Astrocyte (in vitro differentiated cells and primary cell): ENCODE measurements around the gene FFAR2. TPM values are rescaled to one million over a fixed set of nuclear protein-coding genes. Genes with fewer than 3 reads are reported as not detected.

ENCODE experiments used
- DNase-seq: peaks from one replicate; pipeline ENCODE4 v3.0.0-alpha.2; 2010; ENCODE audit warnings: low read depth
- FAIRE-seq: peaks from 2 replicates; lab custom pipeline; 2011; peaks lifted over from hg19 to GRCh38; lab: Jason Lieb, UNC
- H2AFZ ChIP-seq: 2 replicates; pipeline ENCODE4 v1.6.0; 2012; ENCODE audit warnings: low read depth, low read length, inconsistent platforms
- H3K27ac ChIP-seq: 2 replicates; pipeline ENCODE4 v1.5.1; 2011; ENCODE audit warnings: low read depth, low read length, inconsistent platforms
- H3K27me3 ChIP-seq: 2 replicates; pipeline ENCODE4 v1.6.0; 2011; ENCODE audit warnings: low read length, inconsistent platforms; ENCODE audit not compliant: insufficient read depth
- H3K36me3 ChIP-seq: 2 replicates; pipeline ENCODE4 v1.5.1; 2011; ENCODE audit warnings: low read length, inconsistent platforms; ENCODE audit not compliant: insufficient read depth
- H3K4me1 ChIP-seq: 2 replicates; pipeline ENCODE4 v1.5.1; 2011; ENCODE audit warnings: low read length, inconsistent platforms; ENCODE audit not compliant: insufficient read depth
- H3K4me2 ChIP-seq: 2 replicates; pipeline ENCODE4 v1.6.0; 2012; ENCODE audit warnings: low read length, inconsistent platforms
- H3K4me3 ChIP-seq: 2 replicates; pipeline ENCODE4 v1.5.1; 2011; ENCODE audit warnings: low read depth, mild to moderate bottlenecking, low read length, inconsistent platforms; ENCODE audit not compliant: insufficient read depth
- H3K79me2 ChIP-seq: 2 replicates; pipeline ENCODE4 v1.6.0; 2012; ENCODE audit warnings: mild to moderate bottlenecking, low read length, inconsistent platforms; ENCODE audit not compliant: insufficient read depth
- H3K9ac ChIP-seq: 2 replicates; pipeline ENCODE4 v1.6.0; 2012; ENCODE audit warnings: mild to moderate bottlenecking, low read length, inconsistent platforms
- H3K9me3 ChIP-seq: 2 replicates; pipeline ENCODE4 v1.5.1; 2012; ENCODE audit warnings: low read depth, mild to moderate bottlenecking, low read length, inconsistent platforms; ENCODE audit not compliant: insufficient read depth
- H4K20me1 ChIP-seq: 2 replicates; pipeline ENCODE4 v1.6.0; 2012; ENCODE audit warnings: low read length, inconsistent platforms; ENCODE audit not compliant: insufficient read depth
- H3K27ac Mint-ChIP-seq: one replicate; pipeline ENCODE4 v1.8.0; 2021; ENCODE audit warnings: mild to moderate bottlenecking, mixed read lengths; ENCODE audit not compliant: unreplicated experiment
- H3K27me3 Mint-ChIP-seq: one replicate; pipeline ENCODE4 v1.8.0; 2021; ENCODE audit warnings: low read depth, mixed read lengths; ENCODE audit not compliant: unreplicated experiment
- H3K36me3 Mint-ChIP-seq: one replicate; pipeline ENCODE4 v1.8.0; 2021; ENCODE audit warnings: low read depth, mixed read lengths; ENCODE audit not compliant: unreplicated experiment
- H3K4me1 Mint-ChIP-seq: one replicate; pipeline ENCODE4 v1.8.0; 2021; ENCODE audit warnings: low read depth, mixed read lengths; ENCODE audit not compliant: unreplicated experiment
- H3K4me3 Mint-ChIP-seq: one replicate; pipeline ENCODE4 v1.8.0; 2021; ENCODE audit warnings: mild to moderate bottlenecking, moderate library complexity, mixed read lengths; ENCODE audit not compliant: unreplicated experiment
- H3K9me3 Mint-ChIP-seq: one replicate; pipeline ENCODE4 v1.8.0; 2021; ENCODE audit warnings: mild to moderate bottlenecking, mixed read lengths; ENCODE audit not compliant: unreplicated experiment
- EZH2 ChIP-seq: IDR thresholded peaks from 2 replicates; pipeline ENCODE4 v1.6.1; 2012; ENCODE audit warnings: mild to moderate bottlenecking, low read length, inconsistent platforms; ENCODE audit not compliant: insufficient read depth
- total RNA-seq: library from RNA; stranded (reverse); gene quantifications from 2 replicates; pipeline ENCODE4 v1.2.1, GENCODE V29; 2021
- TF ChIP-seq, protein P1 (sequence below): IDR thresholded peaks from 2 replicates; pipeline ENCODE4 v1.5.1; 2011; ENCODE audit warnings: low read depth, mild to moderate bottlenecking, inconsistent platforms, low read length, moderate library complexity; ENCODE audit not compliant: insufficient read depth

The FFAR2 gene
- total RNA-seq, 1 donor from 2014 or later: not detected

DNA sequence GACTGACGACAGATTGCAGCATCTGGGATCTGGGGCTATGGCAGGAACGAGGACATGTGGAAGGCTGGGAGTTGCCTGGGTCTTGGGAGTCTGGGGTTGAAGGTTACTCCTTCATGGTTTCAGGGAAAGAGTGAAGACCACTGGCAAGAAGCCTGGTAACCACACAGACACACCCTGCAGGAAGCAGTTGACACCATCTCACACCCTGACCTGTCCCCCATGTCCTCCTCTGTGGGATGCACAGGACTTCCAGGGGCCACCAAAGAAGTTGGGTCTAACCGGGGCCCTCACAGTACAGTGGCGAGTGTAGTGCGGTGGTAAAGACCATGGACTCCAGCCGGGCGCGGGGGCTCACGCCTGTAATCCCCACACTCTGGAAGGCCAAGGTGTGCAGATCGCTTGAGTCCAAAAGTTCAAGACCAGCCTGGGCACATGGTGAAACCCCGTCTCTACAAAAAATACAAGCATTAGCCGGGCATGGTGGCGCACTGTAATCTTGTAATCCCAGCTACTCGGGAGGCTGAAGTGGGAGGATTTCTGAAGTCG is 10.6 kb upstream of the FFAR2 start:
- Histone ChIP-seq H3K36me3 (no peaks in the 10 kb centered on the region), H3K27me3 (no peaks in the 10 kb centered on the region), H3K4me1 (no peaks in the 10 kb centered on the region), H3K4me2 (no peak overlapping the region), H3K4me3 (no peak overlapping the region), H2AFZ (no peak overlapping the region), H3K9me3 (no peaks in the 10 kb centered on the region), H3K27ac (no peak overlapping the region), H3K79me2 (no peaks in the 10 kb centered on the region), H4K20me1 (no peaks in the 10 kb centered on the region), H3K9ac (no peak overlapping the region)
- Mint-ChIP-seq H3K4me1 (peaks cover 10% of the 10 kb centered on the region), H3K4me3 (no peak overlapping the region), H3K9me3 (no peaks in the 10 kb centered on the region), H3K27me3 (peaks cover 43% of the 10 kb centered on the region), H3K27ac (no peak overlapping the region), H3K36me3 (no peaks in the 10 kb centered on the region)
- no peak for TF ChIP-seq EZH2
- TF ChIP-seq, protein P1, sequence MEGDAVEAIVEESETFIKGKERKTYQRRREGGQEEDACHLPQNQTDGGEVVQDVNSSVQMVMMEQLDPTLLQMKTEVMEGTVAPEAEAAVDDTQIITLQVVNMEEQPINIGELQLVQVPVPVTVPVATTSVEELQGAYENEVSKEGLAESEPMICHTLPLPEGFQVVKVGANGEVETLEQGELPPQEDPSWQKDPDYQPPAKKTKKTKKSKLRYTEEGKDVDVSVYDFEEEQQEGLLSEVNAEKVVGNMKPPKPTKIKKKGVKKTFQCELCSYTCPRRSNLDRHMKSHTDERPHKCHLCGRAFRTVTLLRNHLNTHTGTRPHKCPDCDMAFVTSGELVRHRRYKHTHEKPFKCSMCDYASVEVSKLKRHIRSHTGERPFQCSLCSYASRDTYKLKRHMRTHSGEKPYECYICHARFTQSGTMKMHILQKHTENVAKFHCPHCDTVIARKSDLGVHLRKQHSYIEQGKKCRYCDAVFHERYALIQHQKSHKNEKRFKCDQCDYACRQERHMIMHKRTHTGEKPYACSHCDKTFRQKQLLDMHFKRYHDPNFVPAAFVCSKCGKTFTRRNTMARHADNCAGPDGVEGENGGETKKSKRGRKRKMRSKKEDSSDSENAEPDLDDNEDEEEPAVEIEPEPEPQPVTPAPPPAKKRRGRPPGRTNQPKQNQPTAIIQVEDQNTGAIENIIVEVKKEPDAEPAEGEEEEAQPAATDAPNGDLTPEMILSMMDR: no peak
- no peak for FAIRE-seq
- no peak for DNase-seq

DNA sequence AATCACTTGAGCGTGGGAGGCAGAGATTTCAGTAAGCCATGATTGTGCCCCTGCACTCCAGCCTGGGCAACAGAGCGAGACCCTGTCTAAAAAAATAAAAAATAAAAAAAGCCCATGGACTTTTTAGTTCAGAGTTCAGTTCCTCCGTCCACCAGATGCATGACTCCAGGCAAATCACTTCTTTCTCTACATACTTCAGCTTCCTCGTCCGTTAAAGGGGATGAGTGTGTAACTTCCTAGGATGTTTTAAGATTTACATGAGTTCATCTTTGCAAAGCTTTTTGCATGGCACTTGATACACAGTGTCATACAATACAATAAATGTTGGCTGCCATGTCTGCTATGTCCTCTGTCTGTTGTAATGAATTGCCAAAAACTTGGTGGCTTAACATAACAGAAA is 10.0 kb upstream of the FFAR2 start:
- Histone ChIP-seq H3K79me2 (no peaks in the 10 kb centered on the region), H3K9ac (no peak overlapping the region), H3K9me3 (no peaks in the 10 kb centered on the region), H3K4me2 (no peak overlapping the region), H3K4me1 (no peaks in the 10 kb centered on the region), H4K20me1 (no peaks in the 10 kb centered on the region), H3K4me3 (no peak overlapping the region), H2AFZ (no peak overlapping the region), H3K27ac (no peak overlapping the region), H3K27me3 (no peaks in the 10 kb centered on the region), H3K36me3 (no peaks in the 10 kb centered on the region)
- Mint-ChIP-seq H3K27me3 (peaks cover 37% of the 10 kb centered on the region), H3K4me3 (no peak overlapping the region), H3K36me3 (no peaks in the 10 kb centered on the region), H3K4me1 (peaks cover 10% of the 10 kb centered on the region), H3K27ac (no peak overlapping the region), H3K9me3 (no peaks in the 10 kb centered on the region)
- TF ChIP-seq, protein P1: no peak
- no peak for DNase-seq
- FAIRE-seq: no peak

GRCh38 chr19:35438527-35438926 is 9.5 kb upstream of the FFAR2 start:
- Histone ChIP-seq H3K36me3 (no peaks in the 10 kb centered on the region), H2AFZ (no peak overlapping the region), H3K4me1 (no peaks in the 10 kb centered on the region), H3K9ac (no peak overlapping the region), H3K9me3 (no peaks in the 10 kb centered on the region), H3K4me3 (no peak overlapping the region), H3K79me2 (no peaks in the 10 kb centered on the region), H3K4me2 (no peak overlapping the region), H3K27me3 (no peaks in the 10 kb centered on the region), H4K20me1 (no peaks in the 10 kb centered on the region), H3K27ac (no peak overlapping the region)
- no peak for DNase-seq
- no peak for FAIRE-seq
- Mint-ChIP-seq H3K4me1 (peaks cover 10% of the 10 kb centered on the region), H3K27me3 (peaks cover 33% of the 10 kb centered on the region), H3K4me3 (no peak overlapping the region), H3K36me3 (no peaks in the 10 kb centered on the region), H3K27ac (no peak overlapping the region), H3K9me3 (no peaks in the 10 kb centered on the region)
- no peak for TF ChIP-seq EZH2
- TF ChIP-seq, protein P1: no peak
